ENCODE results near the gene GPR4. TPM values are rescaled to one million over a fixed set of nuclear protein-coding genes. Genes with fewer than 3 reads are reported as not detected.
A peak's percentile ranks its signal among the peaks of the same experiment; 100 is the strongest.

GPR4 gene
- polyA plus RNA-seq, 1 of the 3 experiments (the other 2 are of a cell fraction) = 0.69 TPM

- H3K4me2 ChIP-seq = peak overlapping the region; percentile 64; the same call in 1 of the 2 replicates
- WGBS (ENCODE audit: low lambda C conversion rate) = 43% methylated on average over 3 of the region's 3 CpGs
Measured at GRCh38 chr19:45576682-45577081, 25.3 kb downstream of the GPR4 start.

GRCh38 chr19:45575216-45575615 is 26.8 kb downstream of the GPR4 start:
- Histone ChIP-seq H4K20me1 (ENCODE audit: insufficient read depth) (no peaks in the 10 kb centered on the region), H3K27me3 (ENCODE audit: insufficient read depth) (no peaks in the 10 kb centered on the region), H3K9me2 (no peaks in the 10 kb centered on the region), H2AFZ (ENCODE audit: low read depth) (no peak overlapping the region), H3F3A (replicated peaks; ENCODE audit: insufficient read depth) (peaks cover 30% of the 10 kb centered on the region), H3K4me1 (ENCODE audit: control insufficient read depth in 1 of 2, insufficient read depth in 2 of 2, low read depth in 1 of 2, low read length in 1 of 2) (peaks cover 4 to 13% of the 10 kb centered on the region in 2 experiments; a peak in 3 of 4 replicates), H3K4me2 (no peak overlapping the region), H3K9ac (no peak overlapping the region), H3K9me3 (no peaks in the 10 kb centered on the region), H3K4me3 (ENCODE audit: low read depth in 2 of 2, low read length in 1 of 2) (no peak overlapping the region), H3K36me3 (replicated peaks in 1 of 2; ENCODE audit: control insufficient read depth in 1 of 2, insufficient read depth in 2 of 2, low read length in 1 of 2) (peaks cover 0 to 5% of the 10 kb centered on the region in 2 experiments), H3K27ac (ENCODE audit: low read depth in 2 of 2, low read length in 1 of 2) (peak overlapping the region in 1 of 2 experiments; percentile 89; a peak in 1 of 4 replicates), H3K79me2 (ENCODE audit: insufficient read depth) (peaks cover 63% of the 10 kb centered on the region)
- 96% methylated on average over 5 of the region's 5 CpGs for WGBS (ENCODE audit: low lambda C conversion rate)
- ChIA-PET CTCF (no interaction called here), POLR2A (no interaction called here)
- no peak for DNase-seq
- no peak for TF ChIP-seq RCOR1 (IDR thresholded peaks at IDR 0.05; ENCODE audit: low read length)
- TF ChIP-seq POLR2AphosphoS5 (IDR thresholded peaks at IDR 0.05; ENCODE audit: low read depth, low read length) = no peak
- TF ChIP-seq MEF2A (IDR thresholded peaks at IDR 0.05; ENCODE audit: borderline replicate concordance, low read depth) = no peak
- no peak for TF ChIP-seq ZBTB33 (IDR thresholded peaks at IDR 0.05; ENCODE audit: borderline replicate concordance, low read depth)
- TF ChIP-seq CTCF (IDR thresholded peaks at IDR 0.05) = no peak
- no peak for TF ChIP-seq FOXM1 (IDR thresholded peaks at IDR 0.05; ENCODE audit: low read depth)
- TF ChIP-seq USF1 (IDR thresholded peaks at IDR 0.05; ENCODE audit: borderline replicate concordance, low read depth) = no peak
- TF ChIP-seq CHD2 (IDR thresholded peaks at IDR 0.05; ENCODE audit: low read length, partially characterized antibody) = no peak
- TF ChIP-seq REST (IDR thresholded peaks at IDR 0.05; ENCODE audit: low read depth, low read length) = no peak
- TF ChIP-seq EP300 (IDR thresholded peaks at IDR 0.05; ENCODE audit: borderline replicate concordance in 1 of 2, low read depth in 1 of 2, low read length in 1 of 2) = no peak
- TF ChIP-seq JUND (IDR thresholded peaks at IDR 0.05) = no peak
- no peak for TF ChIP-seq IRF3 (IDR thresholded peaks at IDR 0.05; ENCODE audit: low read depth, low read length)
- no peak for TF ChIP-seq RFX5 (IDR thresholded peaks at IDR 0.05; ENCODE audit: low read length)
- TF ChIP-seq TCF12 (IDR thresholded peaks at IDR 0.05) = no peak
- no peak for TF ChIP-seq EZH2phosphoT487 (IDR thresholded peaks at IDR 0.05; ENCODE audit: borderline replicate concordance, low read depth)

More at GRCh38 chr19:45576682-45577081, 25.3 kb downstream of the GPR4 start:
- H4K20me1 ChIP-seq (ENCODE audit: insufficient read depth) = no peaks in the 10 kb centered on the region
- H3F3A ChIP-seq (replicated peaks; ENCODE audit: insufficient read depth) = peaks cover 30% of the 10 kb centered on the region
- DNase-seq = no peak
- ChIA-PET CTCF (interaction anchor here (1.2 kb wide), 1 partner anchor 91 kb away, joined by 3 read pairs; no protein-coding TSS in a partner anchor), POLR2A (no interaction called here)
- peaks cover 0 to 5% of the 10 kb centered on the region in 2 experiments for H3K36me3 ChIP-seq (replicated peaks in 1 of 2; ENCODE audit: control insufficient read depth in 1 of 2, insufficient read depth in 2 of 2, low read length in 1 of 2)
- TF ChIP-seq NFIC (IDR thresholded peaks at IDR 0.05; ENCODE audit: borderline replicate concordance) = no peak
- 0 out of 2 replicates have a peak, but pooled peaks have one; percentile 5 for TF ChIP-seq TEAD4 (IDR thresholded peaks at IDR 0.05; ENCODE audit: borderline replicate concordance, insufficient read depth)
- no peak overlapping the region for H3K4me3 ChIP-seq (ENCODE audit: low read depth in 2 of 2, low read length in 1 of 2)
- H2AFZ ChIP-seq (ENCODE audit: low read depth) = no peak overlapping the region
- no peaks in the 10 kb centered on the region for H3K27me3 ChIP-seq (ENCODE audit: insufficient read depth)
- H3K4me1 ChIP-seq (ENCODE audit: control insufficient read depth in 1 of 2, insufficient read depth in 2 of 2, low read depth in 1 of 2, low read length in 1 of 2) = peaks cover 4 to 13% of the 10 kb centered on the region in 2 experiments; a peak in 3 of 4 replicates
- H3K79me2 ChIP-seq (ENCODE audit: insufficient read depth) = peaks cover 66% of the 10 kb centered on the region
- no peaks in the 10 kb centered on the region for H3K9me2 ChIP-seq
- no peaks in the 10 kb centered on the region for H3K9me3 ChIP-seq
- peak overlapping the region in 1 of 2 experiments; percentile 89; a peak in 2 of 4 replicates for H3K27ac ChIP-seq (ENCODE audit: low read depth in 2 of 2, low read length in 1 of 2)
- H3K9ac ChIP-seq = peak overlapping the region; percentile 42; the same call in 1 of the 2 replicates
